DND-41 (cell line): ENCODE data around the gene RNF13.

Experiments
- ATAC-seq: fragments of 200-7000 bp; cut with Tn5 transposase; 3 replicates; pipeline ENCODE4 v1.9.1; 2021; ENCODE audit warnings: low read depth; ENCODE audit not compliant: insufficient read depth
- DNase-seq: peaks from one replicate; pipeline ENCODE4 v3.0.0-alpha.2; 2020
- H2AFZ ChIP-seq: 2 replicates; pipeline ENCODE4 v1.6.0; 2012; ENCODE audit warnings: low read depth, low read length
- H3K27ac ChIP-seq: 2 replicates; pipeline ENCODE4 v1.5.1; 2012; ENCODE audit warnings: low read length, inconsistent platforms
- H3K27me3 ChIP-seq: fragments of 200-600 bp; sonication (generic); 2 replicates; pipeline ENCODE4 v1.6.0; 2012; ENCODE audit warnings: low read length, mild to moderate bottlenecking, inconsistent platforms; ENCODE audit not compliant: insufficient read depth, poor library complexity
- H3K36me3 ChIP-seq: 2 replicates; pipeline ENCODE4 v1.5.1; 2012; ENCODE audit warnings: low read length, inconsistent platforms; ENCODE audit not compliant: insufficient read depth
- H3K4me1 ChIP-seq: 2 replicates; pipeline ENCODE4 v1.5.1; 2012; ENCODE audit warnings: mild to moderate bottlenecking, low read length; ENCODE audit not compliant: insufficient read depth
- H3K4me2 ChIP-seq: 2 replicates; pipeline ENCODE4 v1.6.0; 2012; ENCODE audit warnings: mild to moderate bottlenecking, moderate library complexity, low read length, inconsistent platforms; ENCODE audit not compliant: insufficient read depth
- H3K4me3 ChIP-seq, 2 experiments: fragments of 200-600 bp in 1 of 2; shearing (Covaris generic) in 1 of 2; 2 replicates each; pipeline ENCODE4 v1.5.1; 2012 to 2016; ENCODE audit warnings: inconsistent platforms in 2 of 2, low read length in 2 of 2, mild to moderate bottlenecking in 2 of 2, low read depth in 1 of 2, moderate library complexity in 1 of 2
- H3K79me2 ChIP-seq: 2 replicates; pipeline ENCODE4 v1.6.0; 2012; ENCODE audit warnings: low read length, inconsistent platforms; ENCODE audit not compliant: insufficient read depth
- H3K9ac ChIP-seq: 2 replicates; pipeline ENCODE4 v1.6.0; 2012; ENCODE audit warnings: low read depth, mild to moderate bottlenecking, inconsistent platforms, low read length, moderate library complexity
- H3K9me3 ChIP-seq: 2 replicates; pipeline ENCODE4 v1.5.1; 2012; ENCODE audit warnings: low read length, moderate library complexity, mild to moderate bottlenecking, inconsistent platforms; ENCODE audit not compliant: insufficient read depth, severe bottlenecking
- H4K20me1 ChIP-seq: 2 replicates; pipeline ENCODE4 v1.6.0; 2012; ENCODE audit warnings: low read length; ENCODE audit not compliant: insufficient read depth
- EZH2 ChIP-seq: IDR thresholded peaks from 3 replicates; pipeline ENCODE4 v1.6.1; 2012; ENCODE audit warnings: borderline replicate concordance, low read depth, mild to moderate bottlenecking, moderate library complexity, low read length, inconsistent platforms; ENCODE audit not compliant: severe bottlenecking
- TF ChIP-seq, protein P1 (sequence below): IDR thresholded peaks from 2 replicates; pipeline ENCODE4 v1.5.1; 2012; ENCODE audit warnings: borderline replicate concordance, low read length, moderate library complexity, mild to moderate bottlenecking; ENCODE audit not compliant: poor library complexity, severe bottlenecking; ENCODE audit errors: extremely low read depth

The RNF13 gene

GRCh38 chr3:150000641-150001040 lies 187.6 kb downstream of the RNF13 start:
- H4K20me1 ChIP-seq: no peaks in the 10 kb centered on the region
- TF ChIP-seq, protein P1, sequence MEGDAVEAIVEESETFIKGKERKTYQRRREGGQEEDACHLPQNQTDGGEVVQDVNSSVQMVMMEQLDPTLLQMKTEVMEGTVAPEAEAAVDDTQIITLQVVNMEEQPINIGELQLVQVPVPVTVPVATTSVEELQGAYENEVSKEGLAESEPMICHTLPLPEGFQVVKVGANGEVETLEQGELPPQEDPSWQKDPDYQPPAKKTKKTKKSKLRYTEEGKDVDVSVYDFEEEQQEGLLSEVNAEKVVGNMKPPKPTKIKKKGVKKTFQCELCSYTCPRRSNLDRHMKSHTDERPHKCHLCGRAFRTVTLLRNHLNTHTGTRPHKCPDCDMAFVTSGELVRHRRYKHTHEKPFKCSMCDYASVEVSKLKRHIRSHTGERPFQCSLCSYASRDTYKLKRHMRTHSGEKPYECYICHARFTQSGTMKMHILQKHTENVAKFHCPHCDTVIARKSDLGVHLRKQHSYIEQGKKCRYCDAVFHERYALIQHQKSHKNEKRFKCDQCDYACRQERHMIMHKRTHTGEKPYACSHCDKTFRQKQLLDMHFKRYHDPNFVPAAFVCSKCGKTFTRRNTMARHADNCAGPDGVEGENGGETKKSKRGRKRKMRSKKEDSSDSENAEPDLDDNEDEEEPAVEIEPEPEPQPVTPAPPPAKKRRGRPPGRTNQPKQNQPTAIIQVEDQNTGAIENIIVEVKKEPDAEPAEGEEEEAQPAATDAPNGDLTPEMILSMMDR: no peak
- no peak for TF ChIP-seq EZH2
- H3K36me3 ChIP-seq: no peaks in the 10 kb centered on the region
- H3K27ac ChIP-seq: no peak overlapping the region
- no peaks in the 10 kb centered on the region for H3K27me3 ChIP-seq
- DNase-seq: no peak
- H2AFZ ChIP-seq: no peak overlapping the region
- H3K9me3 ChIP-seq: no peaks in the 10 kb centered on the region
- no peaks in the 10 kb centered on the region for H3K4me1 ChIP-seq
- no peak for ATAC-seq
- H3K4me3 ChIP-seq: no peak overlapping the region
- no peaks in the 10 kb centered on the region for H3K79me2 ChIP-seq
- H3K4me2 ChIP-seq: no peak overlapping the region
- H3K9ac ChIP-seq: no peak overlapping the region

DNA sequence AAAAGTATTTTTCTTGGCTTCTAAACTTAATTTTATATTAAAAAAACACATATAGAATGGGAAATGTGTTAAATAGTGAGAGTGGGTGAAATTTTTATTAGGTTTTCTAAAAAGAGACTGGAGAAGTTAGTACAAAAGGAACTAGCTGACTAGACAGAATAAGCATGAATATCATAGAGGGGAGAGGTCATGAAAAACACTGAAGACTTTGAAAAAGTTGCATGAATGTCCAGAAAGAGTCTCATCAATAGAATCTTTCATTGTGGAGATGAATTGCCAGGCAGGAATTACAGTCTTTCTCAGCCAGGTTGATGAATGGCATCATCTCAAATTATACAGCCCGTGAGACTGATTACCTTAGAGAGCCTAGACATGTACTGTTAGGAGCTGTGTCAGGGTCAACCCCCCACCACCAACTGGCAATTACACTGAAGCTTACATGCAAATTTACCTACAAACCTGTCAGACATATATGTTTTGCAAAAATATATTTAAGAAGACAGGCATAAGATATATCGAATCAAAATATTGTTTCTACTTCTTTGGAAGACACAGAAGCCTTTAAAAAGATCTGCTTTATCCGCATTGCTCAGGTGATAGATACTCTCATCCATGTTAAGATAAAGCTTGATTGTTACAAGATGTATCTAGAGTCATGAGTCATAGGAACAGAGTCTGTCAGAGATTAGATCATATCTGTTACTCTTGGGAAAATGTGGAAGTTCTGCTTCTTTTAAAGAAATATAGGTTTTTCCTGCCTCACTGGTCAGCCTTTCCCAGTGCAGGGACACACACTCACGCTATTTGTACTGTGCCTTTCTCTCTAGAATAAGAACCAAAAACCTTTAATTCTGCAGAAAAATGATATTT lies 192.5 kb downstream of the RNF13 start:
- H3K4me1 ChIP-seq: no peaks in the 10 kb centered on the region
- no peaks in the 10 kb centered on the region for H3K36me3 ChIP-seq
- H3K27ac ChIP-seq: no peak overlapping the region
- TF ChIP-seq, protein P1: no peak
- no peak for TF ChIP-seq EZH2
- H3K9me3 ChIP-seq: no peaks in the 10 kb centered on the region
- H3K4me3 ChIP-seq: no peak overlapping the region
- H3K27me3 ChIP-seq: no peaks in the 10 kb centered on the region
- no peaks in the 10 kb centered on the region for H4K20me1 ChIP-seq
- DNase-seq (no peak), ATAC-seq (no peak)
- H3K4me2 ChIP-seq: no peak overlapping the region
- no peak overlapping the region for H3K9ac ChIP-seq
- H3K79me2 ChIP-seq: no peaks in the 10 kb centered on the region
- H2AFZ ChIP-seq: no peak overlapping the region

DNA sequence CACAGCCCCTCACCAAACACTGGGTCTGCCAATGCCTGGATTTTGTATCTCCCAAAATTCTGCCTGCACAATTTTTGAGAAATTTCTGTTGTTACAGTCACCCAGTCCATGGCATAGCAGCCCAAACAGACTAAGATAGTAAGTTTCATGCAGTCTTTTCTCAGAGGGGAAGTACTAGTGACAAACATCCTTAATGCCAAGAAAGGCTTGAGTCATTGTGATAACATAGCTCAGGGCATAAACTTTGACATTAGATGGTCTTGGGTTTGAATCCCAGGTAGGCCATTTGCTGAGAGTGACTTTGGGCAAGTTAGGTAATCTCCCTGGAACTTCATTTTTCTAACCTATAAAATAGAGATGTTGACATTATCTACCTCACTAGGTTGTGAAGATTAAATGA lies 193.8 kb downstream of the RNF13 start:
- ATAC-seq: no peak
- Histone ChIP-seq H3K4me2 (no peak overlapping the region), H2AFZ (no peak overlapping the region), H3K79me2 (no peaks in the 10 kb centered on the region), H4K20me1 (no peaks in the 10 kb centered on the region), H3K4me1 (no peaks in the 10 kb centered on the region), H3K27ac (no peak overlapping the region), H3K9me3 (no peaks in the 10 kb centered on the region), H3K9ac (no peak overlapping the region), H3K4me3 (no peak overlapping the region), H3K27me3 (no peaks in the 10 kb centered on the region), H3K36me3 (no peaks in the 10 kb centered on the region)
- TF ChIP-seq EZH2: no peak
- TF ChIP-seq, protein P1: no peak
- no peak for DNase-seq
